Mesodermal cell (in vitro differentiated cells): Measurements from ENCODE around the gene KRTAP10-4.
A peak's percentile ranks its signal among the peaks of the same experiment; 100 is the strongest.
"Not testable (repeated sequence)": the region's sequence is repeated elsewhere in the genome, so short reads cannot be mapped to it uniquely, and the experiment has no call there.

ENCODE experiments used
- H3K27ac ChIP-seq: 2 replicates; pipeline ENCODE4 v1.7.0; 2013; ENCODE audit warnings: mild to moderate bottlenecking, low read depth, low read length, moderate library complexity; ENCODE audit not compliant: severe bottlenecking
- H3K36me3 ChIP-seq: 2 replicates; pipeline ENCODE4 v1.7.1; 2013; ENCODE audit warnings: mild to moderate bottlenecking, low read length, moderate library complexity; ENCODE audit not compliant: control insufficient read depth, insufficient read depth
- H3K4me1 ChIP-seq: one replicate; pipeline ENCODE4 v1.7.1; 2013; ENCODE audit warnings: mild to moderate bottlenecking, low read length; ENCODE audit not compliant: insufficient read depth, control insufficient read depth, poor library complexity, severe bottlenecking
- H3K4me3 ChIP-seq: 2 replicates; pipeline ENCODE4 v1.7.0; 2013; ENCODE audit warnings: low read length, control low read depth, mild to moderate bottlenecking; ENCODE audit not compliant: insufficient read depth, poor library complexity, severe bottlenecking; ENCODE audit errors: extremely low read depth
- H3K9me3 ChIP-seq: 2 replicates; pipeline ENCODE4 v1.7.1; 2013; ENCODE audit warnings: mild to moderate bottlenecking, low read length, moderate library complexity; ENCODE audit not compliant: control insufficient read depth
- WGBS, 2 experiments: methylation state at CpG; one replicate each; pipeline ENCODE4 v1.1.5; 2013; ENCODE audit warnings: missing lambda C conversion rate in 2 of 2; ENCODE audit not compliant: insufficient coverage in 2 of 2; 5-methylcytosine and 5-hydroxymethylcytosine counted together

KRTAP10-4 gene

DNA sequence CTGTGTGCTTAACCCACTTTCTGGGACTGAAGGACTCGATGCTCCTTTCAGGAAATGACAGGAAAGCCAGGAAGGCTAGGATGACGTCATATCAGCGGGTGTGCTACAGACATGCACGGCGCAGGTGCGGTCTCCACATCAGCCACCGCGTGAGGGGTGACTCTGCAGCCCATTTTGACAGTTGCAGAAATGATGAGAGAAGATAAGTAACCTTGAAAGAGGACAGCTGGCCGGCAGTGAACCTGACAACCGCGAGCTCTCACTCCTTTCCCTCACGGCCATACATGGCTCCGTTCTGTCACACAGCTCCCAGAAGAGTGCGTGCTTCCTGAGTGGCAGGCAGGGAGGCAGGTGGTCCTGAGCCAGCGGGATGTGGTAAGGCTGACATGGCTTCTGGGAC is 8.5 kb downstream of the KRTAP10-4 start:
- H3K4me3 ChIP-seq, result no peak overlapping the region
- H3K36me3 ChIP-seq, result no peaks in the 10 kb centered on the region
- H3K9me3 ChIP-seq, result peaks cover 5% of the 10 kb centered on the region
- H3K27ac ChIP-seq, result no peak overlapping the region
- 80 to 95% methylated on average over 13 to 14 of the region's 15 CpGs for WGBS, 2 experiments
- no peaks in the 10 kb centered on the region for H3K4me1 ChIP-seq

DNA sequence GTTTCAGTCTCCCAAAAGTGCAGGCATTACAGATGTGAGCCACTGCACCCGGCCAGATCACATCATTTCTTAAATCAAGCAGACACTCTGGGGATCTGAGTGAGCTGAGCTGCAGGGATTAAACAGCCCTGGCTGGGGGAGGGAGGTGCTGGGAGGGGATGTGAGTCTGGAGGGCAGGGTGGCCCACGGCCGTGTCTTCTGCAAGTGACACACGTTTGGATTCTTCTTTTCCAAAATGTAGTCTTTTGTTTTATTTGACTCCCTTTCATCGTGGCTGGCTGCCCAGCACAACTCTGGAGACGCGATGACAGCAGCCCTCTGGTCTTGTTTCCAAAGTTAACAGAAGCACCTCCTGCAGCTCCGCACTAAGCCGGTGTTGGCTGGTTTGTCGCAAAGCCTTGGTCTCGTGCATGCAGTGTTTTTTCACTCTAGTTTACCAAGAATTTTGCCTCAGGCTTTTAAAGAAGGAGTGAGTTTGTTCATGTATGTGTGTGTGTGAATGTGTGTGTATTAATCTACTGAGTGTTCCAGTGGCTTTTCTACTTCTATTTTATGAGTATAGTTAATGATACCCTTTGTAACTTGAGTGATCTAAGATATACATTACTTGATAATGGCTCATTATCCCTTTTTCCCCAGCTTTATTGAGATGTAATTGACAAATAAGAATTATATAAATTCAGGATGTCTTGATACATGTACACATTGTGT is 9.7 kb downstream of the KRTAP10-4 start:
- Histone ChIP-seq H3K36me3 (no peaks in the 10 kb centered on the region), H3K4me3 (no peak overlapping the region), H3K27ac (no peak overlapping the region), H3K9me3 (no peaks in the 10 kb centered on the region), H3K4me1 (no peaks in the 10 kb centered on the region)
- WGBS, 2 experiments, result 64 to 69% methylated on average over 10 to 11 of the region's 11 CpGs

- Histone ChIP-seq H3K27ac (no peak overlapping the region), H3K9me3 (no peaks in the 10 kb centered on the region), H3K4me1 (no peaks in the 10 kb centered on the region), H3K4me3 (no peak overlapping the region), H3K36me3 (no peaks in the 10 kb centered on the region)
- 80 to 87% methylated on average over 2 to 3 of the region's 6 CpGs for WGBS, 2 experiments
Measured at GRCh38 chr21:44583800-44584147, 10.2 kb downstream of the KRTAP10-4 start.

- Histone ChIP-seq H3K9me3 (no peaks in the 10 kb centered on the region), H3K27ac (no peak overlapping the region), H3K4me1 (no peaks in the 10 kb centered on the region), H3K4me3 (no peak overlapping the region), H3K36me3 (no peaks in the 10 kb centered on the region)
- 95 to 96% methylated on average over 3 of the region's 3 CpGs for WGBS, 2 experiments
Measured at GRCh38 chr21:44585892-44586291, 12.4 kb downstream of the KRTAP10-4 start.

- Histone ChIP-seq H3K4me3 (no peak overlapping the region), H3K27ac (no peak overlapping the region), H3K4me1 (peaks cover 9% of the 10 kb centered on the region), H3K9me3 (no peaks in the 10 kb centered on the region), H3K36me3 (no peaks in the 10 kb centered on the region)
- 100% methylated on average over 2 of the region's 2 CpGs for WGBS, 2 experiments
Measured at GRCh38 chr21:44589094-44589493, 15.6 kb downstream of the KRTAP10-4 start.

GRCh38 chr21:44589586-44590305 is 16.2 kb downstream of the KRTAP10-4 start:
- Histone ChIP-seq H3K9me3 (no peaks in the 10 kb centered on the region), H3K4me3 (no peak overlapping the region), H3K4me1 (peaks cover 10% of the 10 kb centered on the region), H3K36me3 (no peaks in the 10 kb centered on the region), H3K27ac (no peak overlapping the region)
- 93 to 94% methylated on average over 23 to 24 of the region's 24 CpGs for WGBS, 2 experiments

DNA sequence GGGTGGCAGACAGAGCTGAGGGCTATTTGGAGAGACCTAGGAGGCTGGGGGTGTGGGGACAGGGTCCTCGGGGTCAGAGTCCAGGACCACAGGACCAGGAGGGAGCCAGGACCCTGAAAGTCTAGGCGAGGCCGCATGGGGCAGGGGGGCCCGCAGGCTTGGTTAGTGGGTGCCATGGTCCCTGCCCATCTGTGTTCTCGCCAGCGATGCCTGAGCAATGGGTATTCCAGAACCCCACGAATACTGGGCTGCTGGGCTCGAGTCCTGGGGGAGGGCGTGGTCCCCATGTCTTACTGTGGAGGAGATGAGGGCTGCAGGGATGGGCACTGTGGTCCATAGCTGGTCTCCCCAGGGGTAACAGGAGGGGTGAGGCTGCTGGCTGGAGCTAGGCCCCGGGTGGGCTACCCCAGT is 16.8 kb downstream of the KRTAP10-4 start:
- WGBS, 2 experiments, result 100% methylated on average over 2 of the region's 10 CpGs; no CpG with 5 or more reads in 1 of the 2 experiments
- Histone ChIP-seq H3K36me3 (no peaks in the 10 kb centered on the region), H3K27ac (no peak overlapping the region), H3K4me3 (no peak overlapping the region), H3K4me1 (peaks cover 10% of the 10 kb centered on the region), H3K9me3 (no peaks in the 10 kb centered on the region)

DNA sequence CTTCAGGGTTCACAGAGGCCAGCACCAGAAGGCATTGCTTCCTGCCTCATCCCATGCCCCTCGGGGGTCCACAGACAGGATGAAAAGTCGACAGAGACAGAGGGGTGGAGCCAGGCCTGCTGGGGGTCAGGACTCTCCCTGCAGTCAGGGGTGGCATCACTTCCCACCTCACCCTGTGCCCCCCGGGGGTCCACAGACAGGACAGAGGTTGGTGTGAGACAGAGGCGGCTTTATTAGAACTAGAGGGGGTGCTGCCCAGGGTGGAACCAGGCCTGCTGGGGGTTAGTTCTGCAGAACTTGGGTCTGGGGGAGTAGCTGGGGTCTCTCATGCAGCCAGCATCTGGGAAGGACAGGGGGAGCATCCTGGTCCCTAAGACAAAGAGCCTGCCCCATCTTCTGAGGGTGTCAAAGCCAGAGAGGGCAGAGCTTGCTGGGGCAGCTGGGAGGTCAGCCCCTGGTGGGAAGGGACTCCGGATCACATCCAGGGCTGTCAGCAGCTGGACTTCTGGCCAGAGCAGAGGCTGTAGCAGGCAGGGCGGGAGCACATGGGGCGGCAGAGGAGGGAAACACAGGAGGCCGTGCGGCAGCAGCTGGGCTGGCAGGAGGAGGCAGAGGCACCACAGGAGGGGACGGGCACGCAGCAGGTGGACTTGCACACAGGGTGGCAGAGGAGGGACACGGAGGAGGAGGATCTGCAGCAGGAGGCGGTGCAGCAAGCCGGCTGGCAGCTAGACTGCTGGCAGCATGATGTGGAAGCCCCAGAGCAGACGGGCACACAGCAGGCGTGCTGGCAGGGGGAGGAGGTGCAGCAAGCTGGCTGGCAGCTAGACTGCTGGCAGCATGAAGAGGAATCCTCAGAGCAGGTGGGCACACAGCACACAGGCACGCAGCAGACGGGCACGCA is 17.6 kb downstream of the KRTAP10-4 start:
- H3K4me1 ChIP-seq, result peaks cover 10% of the 10 kb centered on the region
- H3K9me3 ChIP-seq, H3K36me3 ChIP-seq, H3K4me3 ChIP-seq, H3K27ac ChIP-seq: not testable (repeated sequence)
- 86 to 88% methylated on average over 9 to 14 of the region's 19 CpGs for WGBS, 2 experiments

DNA sequence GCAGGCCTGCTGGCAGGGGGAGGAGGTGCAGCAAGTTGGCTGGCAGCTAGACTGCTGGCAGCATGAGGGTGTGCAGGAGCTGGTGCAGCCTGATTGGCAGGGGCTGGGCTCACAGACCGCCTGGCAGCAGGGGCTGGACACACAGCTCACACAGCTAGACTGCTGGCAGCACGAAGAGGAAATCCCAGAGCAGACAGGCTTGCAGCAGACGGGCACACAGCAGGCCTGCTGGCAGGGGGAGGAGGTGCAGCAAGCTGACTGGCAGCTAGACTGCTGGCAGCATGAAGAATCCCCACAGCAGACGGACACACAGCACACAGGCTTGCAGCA is 18.2 kb downstream of the KRTAP10-4 start:
- not testable (repeated sequence) for H3K4me3 ChIP-seq, H3K9me3 ChIP-seq, H3K36me3 ChIP-seq, H3K27ac ChIP-seq
- WGBS, 2 experiments, result no CpG with 5 or more reads among the region's 4 CpGs
- H3K4me1 ChIP-seq, result peaks cover 10% of the 10 kb centered on the region

DNA sequence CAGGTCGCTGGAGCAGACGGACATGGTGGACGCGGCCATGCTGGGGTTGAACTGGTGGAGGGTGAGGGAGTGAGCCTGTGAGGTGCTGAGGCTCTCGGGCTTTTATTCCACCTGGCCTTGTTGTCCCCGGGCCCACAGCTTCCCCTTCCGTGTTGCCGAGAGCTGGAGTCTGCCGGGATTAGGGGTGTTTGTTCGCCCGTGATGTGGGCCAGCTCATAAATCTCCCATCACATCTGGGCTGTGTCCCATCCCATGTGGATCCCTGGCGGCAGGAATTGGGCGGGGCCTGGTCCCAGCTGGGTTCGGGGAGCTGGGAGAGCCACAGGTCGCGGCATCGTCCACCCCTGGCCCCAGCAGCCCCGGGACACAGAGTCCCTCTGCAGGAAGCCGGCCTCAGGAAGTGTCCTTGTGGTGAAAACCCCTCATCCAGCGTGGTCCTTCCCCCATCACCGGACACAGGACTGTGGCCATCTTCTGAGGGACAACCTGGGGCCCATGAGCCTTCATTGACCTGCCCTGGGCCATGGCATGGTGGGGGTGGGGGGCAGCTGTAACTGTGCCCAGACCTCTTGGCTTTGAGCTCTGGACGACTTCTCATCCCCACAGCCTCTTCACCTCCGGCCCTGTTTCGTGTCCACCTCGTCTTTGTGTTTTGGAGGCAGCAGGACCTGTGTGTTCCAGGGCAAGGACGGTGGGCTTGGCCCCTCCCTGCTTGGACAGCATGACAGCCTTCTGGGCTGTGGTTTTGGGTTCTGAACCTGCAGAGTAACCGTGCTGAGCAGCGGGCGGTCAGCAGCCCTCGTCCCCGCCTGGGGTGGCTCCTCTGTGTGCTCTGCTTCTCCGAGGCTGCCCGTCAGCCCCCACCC is 19.1 kb downstream of the KRTAP10-4 start, which contains the start of gene KRTAP10-6:
Gene KRTAP10-6, minus strand, starts transcription at position 60 of the 866 bp plus-strand sequence. Its CDS starts 21 bp downstream, at position 39.
- H3K9me3 ChIP-seq, result no peaks in the 10 kb centered on the region
- H3K36me3 ChIP-seq, result no peaks in the 10 kb centered on the region
- no peak within 1 kb of the TSS for H3K4me3 ChIP-seq
- 89 to 92% methylated on average over 29 to 32 of the region's 33 CpGs for WGBS, 2 experiments
- H3K27ac ChIP-seq, result peak within 1 kb of the TSS; percentile 67
- H3K4me1 ChIP-seq, result peaks cover 10% of the 10 kb centered on the region
